ENCODE results near the gene PPIL6.

Gene PPIL6

DNA sequence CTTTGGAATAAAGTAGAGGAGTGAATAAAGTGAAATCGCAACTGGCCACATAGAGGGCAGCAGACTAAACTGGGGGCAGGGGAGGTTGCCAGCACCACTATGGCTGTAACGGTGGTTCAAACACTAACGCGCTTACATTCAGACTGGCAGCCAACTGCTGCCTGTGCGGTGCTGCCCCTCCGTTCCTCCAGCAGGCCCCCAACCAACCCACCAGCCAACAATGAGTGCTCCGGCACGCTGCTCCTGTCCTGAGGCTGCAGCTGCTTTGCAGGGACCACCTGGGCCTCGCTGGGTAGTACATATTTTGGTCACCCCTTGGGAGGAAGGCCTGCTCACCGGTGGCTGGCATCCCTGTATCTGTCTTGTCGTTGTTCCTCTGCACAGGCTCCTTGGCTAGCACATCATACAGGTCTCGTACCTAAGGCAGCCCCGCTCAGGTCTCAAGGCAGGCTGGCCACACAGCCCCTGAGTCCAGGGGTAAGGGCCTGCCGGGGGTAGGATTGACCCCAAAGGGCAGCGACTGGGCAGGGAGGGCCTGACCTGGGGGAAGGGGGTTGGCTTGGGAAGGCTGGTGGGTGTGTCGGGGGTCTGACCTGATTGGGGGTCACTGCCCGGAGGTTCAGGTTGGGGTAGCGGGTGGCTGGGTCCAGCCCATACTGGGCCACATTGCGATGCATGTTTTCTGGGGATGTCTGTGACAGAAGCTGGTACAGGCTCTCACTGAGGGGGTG is 8.8 kb upstream of the PPIL6 start:
- no peak for DNase-seq

DNA sequence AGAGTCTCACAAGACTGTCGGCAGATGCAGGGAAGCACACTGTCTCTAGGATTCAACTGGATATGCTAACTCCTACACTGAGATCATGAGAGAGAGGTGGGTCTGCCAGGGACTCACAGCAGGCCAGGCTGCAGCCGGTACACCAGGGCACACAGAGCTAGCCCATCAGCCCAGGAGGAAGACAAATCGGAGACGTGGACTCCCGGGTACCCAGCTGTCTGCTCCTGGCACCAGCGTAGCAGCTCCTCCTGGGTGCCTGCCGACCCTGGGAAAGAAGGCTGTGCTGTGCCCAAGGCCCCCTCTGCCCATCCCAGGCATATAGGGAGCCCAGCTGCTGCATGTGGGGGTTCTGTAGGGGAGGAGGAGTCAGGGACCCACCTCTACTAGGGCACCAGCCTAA is 8.2 kb upstream of the PPIL6 start:
- no peak for DNase-seq

DNA sequence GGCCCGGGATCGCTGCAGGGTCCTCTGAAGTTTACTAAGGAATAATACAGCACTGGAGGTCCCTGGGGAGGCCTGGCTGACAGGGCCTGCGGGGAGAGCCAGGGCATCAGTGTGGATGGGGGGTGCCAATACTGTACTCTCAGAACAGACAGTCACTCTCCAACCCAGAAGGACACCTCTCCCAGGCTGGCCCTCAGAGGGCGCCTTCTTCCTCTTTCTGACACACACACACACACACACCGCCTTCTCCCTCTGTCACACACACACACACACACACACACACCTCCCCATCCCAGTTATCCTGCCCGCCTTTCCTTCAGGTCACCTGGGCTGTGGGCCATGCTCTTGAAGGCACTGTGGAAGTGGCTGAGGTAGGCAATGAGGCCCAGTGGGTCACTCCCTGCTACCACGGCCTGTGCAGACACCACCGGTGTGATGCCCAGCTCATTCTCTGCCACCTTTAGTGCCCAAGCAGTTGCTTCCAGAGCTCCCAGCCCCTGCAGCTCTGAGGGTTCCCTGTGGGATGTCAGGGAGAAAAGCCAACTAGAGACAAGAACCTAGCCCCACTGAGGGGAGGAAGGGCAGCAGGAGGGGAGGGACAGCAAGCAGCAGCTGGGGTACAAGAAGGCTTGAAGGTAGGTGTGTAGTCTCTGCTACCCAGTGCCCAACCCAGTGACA is 7.6 kb upstream of the PPIL6 start:
- DNase-seq: no peak

DNA sequence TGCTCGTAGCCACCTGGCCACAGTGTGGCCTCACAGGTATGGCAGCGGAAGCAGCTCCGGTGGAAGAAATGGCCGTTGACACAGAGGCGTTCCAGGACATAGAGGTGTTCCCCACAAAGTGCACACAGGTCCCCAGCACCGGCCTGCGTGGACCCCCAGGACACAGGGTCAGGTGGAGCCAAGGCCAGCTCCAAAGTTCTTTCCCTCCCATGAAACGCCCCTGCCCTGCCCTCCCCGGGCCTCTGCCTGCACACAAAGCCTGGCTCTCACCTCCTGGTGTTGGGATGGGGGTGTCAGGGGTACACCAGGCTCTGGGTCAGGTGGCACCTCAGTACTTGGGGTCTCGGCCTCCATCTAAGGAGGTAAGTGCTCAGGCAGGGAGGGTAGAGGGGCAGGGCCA is 6.7 kb upstream of the PPIL6 start:
- DNase-seq: no peak

DNA sequence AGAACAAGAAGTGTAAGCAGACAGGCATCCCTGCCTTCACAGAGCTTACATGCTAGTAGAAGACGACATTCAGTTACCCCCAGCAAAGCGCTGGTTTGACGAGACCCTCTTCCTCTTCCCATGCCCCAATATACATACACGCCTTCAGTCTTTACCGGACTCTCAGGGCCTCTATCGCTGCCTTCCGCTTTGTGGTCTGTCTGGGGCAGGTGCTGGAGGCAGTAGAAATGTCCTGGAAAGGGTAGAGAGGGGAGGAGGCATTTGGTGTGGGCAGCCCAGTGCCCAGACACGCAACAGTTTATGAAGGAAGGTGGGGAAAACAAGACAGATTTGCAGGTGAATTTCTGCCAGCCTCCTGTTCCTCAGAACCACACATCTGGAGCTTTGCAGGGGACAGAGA is 6.1 kb upstream of the PPIL6 start:
- no peak for DNase-seq

DNA sequence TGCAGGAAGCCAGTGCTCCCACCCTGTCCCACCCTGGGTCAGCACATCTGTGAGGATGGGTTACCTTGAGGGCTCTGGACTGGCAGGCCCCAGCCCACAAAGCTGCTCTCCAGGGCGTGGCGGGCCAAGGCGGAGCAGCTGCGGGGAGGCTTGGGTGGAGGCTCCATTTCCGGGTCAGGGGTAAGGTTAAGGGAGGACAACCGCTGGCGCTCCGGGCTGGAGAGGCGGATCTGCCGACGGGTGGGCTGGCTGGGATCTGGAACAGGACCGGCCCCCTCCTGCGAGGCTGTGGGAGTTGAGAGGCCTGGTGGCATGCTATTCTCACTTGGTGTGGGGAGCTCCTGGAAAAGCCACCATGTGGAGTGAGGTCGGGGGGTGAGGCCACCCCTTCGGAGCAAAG is 5.6 kb upstream of the PPIL6 start:
- DNase-seq: no peak

DNA sequence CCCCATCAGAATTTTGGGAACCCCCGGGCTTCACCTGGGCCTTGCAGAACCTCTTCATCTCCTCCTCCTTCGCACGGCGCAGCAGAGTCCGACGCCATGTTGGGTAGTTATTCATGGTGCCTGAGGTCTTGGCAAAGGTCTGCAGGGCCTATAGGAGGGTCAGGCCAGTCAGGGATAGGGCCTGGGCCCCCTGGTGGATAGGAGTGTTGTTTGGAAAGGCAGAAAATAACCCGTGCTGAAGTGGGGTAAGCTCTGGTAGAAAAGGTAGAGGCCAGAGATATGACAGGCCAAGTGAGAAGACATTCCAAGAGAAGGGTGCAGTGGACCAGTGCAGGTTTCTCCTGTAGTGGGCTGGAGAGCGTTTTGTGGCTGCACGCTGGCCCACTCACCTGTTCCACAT is 5.0 kb upstream of the PPIL6 start:
- DNase-seq: no peak

DNA sequence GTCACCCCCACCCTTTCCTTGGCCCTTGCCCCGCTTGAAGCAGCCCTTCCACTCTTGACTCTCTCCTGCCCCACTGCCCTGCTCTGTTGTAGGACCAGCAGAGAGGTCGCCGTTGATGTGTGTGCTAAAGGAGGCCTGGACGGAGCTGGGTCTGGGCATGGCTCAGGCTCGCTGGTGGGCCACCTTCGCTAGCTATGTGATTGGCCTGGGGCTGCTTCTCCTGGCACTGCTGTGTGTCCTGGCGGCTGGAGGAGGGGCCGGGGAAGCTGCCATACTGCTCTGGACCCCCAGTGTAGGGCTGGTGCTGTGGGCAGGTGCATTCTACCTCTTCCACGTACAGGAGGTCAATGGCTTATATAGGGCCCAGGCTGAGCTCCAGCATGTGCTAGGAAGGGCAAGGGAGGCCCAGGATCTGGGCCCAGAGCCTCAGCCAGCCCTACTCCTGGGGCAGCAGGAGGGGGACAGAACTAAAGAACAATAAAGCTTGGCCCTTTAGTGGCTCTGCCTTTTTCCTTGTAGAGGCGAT is 3.1 kb upstream of the PPIL6 start:
- DNase-seq: no peak

DNA sequence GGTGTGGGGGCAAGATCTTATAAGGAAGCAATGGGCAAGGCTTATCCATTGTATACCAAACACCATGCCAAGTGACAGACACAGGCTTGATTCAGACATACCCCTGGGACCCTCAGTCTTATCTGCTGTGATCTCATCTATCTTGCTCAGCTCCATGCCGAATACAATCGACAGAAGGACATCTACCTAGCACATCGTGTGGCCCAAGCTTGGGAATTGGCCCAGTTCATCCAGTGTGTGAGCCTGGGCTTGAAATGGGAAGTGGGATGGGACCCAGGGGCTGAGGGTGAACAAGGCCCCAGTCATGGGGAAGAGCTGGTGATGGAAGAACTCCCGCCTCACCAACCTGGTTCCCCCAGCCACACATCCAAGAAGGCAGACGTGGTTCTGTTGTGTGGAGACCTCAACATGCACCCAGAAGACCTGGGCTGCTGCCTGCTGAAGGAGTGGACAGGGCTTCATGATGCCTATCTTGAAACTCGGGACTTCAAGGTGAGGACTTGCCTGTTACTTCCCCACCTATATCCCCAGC is 2.0 kb upstream of the PPIL6 start:
- no peak for DNase-seq

DNA sequence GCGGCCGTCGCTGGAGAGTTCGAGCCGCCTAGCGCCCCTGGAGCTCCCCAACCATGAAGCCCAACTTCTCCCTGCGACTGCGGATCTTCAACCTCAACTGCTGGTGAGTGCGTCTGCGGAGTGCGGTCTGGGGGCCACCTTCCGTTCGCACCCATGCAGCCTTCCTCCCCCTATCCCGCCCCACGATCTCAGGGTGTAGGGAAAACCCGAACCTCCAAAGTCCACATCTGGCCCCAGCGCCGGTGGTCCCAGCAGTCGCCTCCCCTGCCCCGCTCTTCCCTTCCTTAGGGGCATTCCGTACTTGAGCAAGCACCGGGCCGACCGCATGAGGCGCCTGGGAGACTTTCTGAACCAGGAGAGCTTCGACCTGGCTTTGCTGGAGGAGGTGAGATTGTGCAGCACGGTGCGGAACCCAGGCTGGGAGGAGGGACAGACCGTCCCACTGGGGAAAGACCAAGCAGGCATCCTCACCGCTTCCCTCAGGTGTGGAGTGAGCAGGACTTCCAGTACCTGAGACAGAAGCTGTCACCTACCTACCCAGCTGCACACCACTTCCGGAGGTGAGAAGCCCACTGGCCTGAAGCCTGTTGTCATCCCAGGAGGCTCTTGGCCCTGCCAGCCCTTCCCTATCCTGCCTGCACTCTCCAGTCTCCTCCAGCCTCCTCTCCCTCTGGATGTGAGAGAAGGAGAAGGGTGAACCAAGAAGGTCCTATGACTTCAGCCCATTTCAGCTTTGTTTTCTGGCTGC is 815 bp upstream of the PPIL6 start:
- DNase-seq: peak; percentile 60

DNA sequence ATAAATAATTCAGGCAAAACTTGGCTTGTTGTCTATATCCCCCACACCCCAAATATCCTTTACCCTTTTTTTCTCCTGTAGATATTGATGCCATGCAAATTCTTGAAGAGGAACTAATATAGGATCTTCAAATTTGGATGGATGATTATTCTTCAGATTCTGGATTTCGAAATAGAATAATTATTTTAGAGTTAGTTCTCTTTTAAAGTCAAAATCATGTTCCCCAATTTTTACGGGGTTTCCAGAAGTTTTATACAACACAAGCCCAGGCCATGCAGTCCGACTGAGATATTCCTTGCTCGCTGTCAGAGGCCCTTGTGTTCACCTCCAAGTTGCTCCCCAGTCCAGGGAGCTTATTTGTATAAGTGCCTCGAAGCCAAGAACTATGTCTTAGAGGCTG is 4.4 kb downstream of the PPIL6 start:
- DNase-seq: no peak

DNA sequence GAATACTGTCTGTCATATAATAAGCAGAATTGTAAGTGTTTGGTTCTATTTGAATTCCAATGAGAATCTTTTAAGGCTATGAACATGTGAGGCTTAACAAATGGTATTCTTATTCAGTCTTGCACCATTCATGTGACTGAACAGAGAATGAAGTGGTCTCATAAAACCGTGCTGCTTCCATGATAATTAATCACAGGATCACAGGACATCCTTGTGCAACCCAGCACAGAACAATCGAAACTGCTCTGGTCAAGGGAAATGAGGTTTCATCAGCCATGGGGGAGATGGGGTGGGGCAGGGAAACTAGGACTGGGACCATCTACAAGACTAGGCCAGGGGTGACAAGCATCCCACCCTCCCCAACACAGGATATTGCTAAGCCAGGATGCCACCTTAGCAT is 6.0 kb downstream of the PPIL6 start:
- DNase-seq: no peak

DNA sequence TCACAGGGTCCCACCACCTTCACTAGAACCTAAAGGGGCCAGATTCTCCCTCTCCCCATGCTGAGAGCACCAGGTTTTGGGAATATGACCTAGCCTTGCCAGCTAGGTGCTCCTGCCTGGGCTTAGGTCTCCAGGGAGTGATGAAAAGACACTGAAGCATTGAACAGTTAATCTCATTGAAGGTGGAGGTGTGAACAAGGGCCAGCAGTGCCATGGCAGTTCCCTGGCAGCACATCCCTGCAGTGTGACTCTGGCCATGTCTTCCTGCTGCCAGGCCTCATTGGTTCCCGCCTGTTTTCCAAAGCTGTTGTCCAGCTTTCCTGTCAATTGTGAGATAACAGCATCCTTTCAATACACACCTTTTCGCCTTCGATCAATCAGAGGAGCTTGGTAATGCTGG is 10.9 kb downstream of the PPIL6 start:
- DNase-seq: no peak

DNA sequence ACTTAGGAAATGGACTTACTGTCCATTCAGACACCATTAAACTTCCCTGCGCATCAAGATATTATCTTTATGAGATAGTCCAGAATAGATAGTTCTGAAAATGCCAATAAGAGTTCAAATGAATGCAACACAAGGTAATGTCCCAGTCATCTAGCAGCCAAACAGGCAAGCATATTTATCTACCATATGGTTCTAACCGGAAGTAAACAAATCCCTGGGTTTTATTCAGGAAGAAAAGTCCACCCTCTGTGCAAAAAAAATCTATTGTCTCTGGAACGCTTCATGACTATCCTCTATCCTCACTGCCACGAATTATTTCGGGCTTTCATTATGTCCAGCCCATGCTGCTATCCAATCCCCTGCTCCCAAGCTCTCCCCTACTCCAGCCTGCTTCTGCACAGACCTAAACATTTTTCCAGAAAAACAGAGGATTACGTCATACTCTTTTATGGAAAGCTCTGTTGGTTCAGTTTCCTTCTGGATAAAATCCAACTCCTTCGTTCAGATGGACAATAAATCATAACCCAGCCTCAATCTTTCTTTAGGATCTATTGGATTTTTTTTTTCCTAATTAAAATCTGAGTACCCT is 11.4 kb downstream of the PPIL6 start:
- DNase-seq: no peak

DNA sequence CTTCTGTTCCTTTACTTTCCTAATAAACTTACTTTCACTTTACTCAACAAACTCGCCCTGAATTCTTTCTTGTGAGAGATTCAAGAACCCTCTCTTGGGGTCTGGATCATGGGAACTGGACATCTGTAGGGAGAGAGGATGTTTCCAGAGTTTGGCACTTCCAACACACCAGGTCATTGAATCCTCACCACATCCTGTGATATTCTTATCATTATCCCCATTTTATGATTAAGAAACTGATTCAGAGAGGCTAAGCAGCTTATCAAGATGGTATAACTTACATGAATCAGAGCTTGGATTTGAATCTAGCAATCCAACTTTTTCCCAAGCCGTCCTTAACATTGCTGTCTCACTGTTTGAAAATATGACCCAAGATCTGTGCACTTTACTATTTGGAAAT is 15.5 kb downstream of the PPIL6 start:
- no peak for DNase-seq

DNA sequence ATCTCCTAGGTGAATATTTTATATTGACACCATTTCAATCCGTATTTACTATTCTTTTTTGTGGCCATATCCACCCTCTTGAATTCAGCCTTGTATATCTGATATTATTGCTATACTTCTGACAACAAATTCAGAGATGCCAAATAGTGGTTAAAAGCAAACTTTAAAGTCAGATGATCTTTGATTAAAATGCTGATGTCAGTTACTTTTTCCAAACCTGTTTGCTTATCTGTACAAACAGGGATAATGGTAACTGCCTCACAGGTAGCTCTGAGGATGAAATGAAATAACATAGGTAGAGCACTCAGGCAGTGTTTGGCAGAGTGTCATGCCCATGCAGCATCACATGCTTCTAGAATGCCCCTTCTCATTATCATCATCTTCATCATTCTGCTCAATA is 19.2 kb downstream of the PPIL6 start:
- DNase-seq: no peak

DNA sequence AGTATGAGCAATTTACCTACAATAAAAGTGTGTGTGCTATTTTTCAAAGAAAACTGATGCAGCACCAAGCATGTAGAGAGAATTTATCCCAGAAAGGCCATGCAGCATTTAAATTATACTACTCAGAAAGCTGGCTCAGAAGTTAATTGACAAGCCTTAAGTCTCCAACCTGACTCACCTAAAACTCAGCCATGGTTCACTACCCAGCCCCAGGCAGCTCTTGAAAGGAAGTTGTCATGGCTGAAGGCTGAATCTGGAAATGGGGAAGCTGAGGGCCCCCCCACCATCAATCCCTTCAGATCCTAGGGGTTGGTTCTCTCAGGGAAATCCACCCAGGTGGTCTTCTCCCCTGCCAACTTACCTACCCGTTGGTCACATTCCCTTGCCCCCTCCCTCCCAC is 19.7 kb downstream of the PPIL6 start:
- DNase-seq: no peak

DNA sequence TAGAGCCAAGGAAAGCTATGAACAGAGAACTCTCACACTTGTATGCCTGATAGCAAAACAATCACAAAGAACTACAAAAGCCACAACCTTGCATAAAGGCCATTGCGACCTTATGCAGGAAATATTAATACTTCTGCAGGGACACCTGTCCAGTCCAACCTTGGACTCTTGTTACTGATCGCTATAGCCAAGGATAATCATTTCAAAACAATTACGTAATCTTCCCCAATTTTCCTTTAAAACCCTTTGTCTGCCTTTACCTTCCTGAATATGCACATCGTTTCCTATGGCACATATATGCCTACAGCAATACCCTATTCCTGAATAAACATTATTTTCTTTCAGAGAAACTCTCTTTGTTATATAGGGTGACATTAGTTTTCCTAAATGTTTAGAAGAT is 22.8 kb downstream of the PPIL6 start:
- DNase-seq: no peak

DNA sequence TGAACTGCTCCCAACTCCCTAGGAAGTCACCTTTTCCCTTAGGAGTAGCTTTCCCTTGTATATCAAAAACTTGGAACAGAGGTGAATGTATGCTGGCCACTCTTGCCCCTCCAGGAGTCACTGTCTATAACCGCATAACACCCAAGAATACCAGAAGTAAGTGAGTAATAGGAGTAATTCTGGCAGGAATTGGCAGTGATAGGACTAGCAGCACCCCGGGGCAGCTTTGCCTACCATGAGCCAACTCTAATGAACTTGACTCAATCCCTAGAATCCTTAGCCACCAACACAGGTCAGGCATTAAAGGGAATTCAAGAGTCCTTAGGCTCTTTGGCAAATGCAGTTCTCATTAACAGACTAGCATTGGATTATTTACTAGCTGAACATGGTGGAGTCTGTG is 29.4 kb downstream of the PPIL6 start:
- DNase-seq: no peak

DNA sequence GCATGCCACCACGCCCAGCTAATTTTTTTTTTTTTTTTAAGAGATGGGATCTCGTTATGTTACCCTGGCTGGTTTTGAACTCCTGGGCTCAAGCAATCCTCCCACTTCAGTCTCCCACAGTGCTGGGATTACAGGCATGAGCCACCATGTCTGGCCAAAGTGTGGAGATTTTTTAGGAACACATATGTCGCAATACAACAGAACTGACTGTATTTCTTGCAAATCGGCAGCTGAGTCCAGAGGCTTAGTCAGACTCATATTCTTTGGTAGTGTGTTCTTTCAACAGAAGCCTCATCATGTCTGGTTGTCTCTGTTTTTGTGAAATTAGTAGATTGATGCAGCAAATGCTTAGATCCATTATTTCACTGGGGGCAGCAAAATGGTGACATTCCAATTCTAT is 34.2 kb downstream of the PPIL6 start:
- no peak for DNase-seq

DNA sequence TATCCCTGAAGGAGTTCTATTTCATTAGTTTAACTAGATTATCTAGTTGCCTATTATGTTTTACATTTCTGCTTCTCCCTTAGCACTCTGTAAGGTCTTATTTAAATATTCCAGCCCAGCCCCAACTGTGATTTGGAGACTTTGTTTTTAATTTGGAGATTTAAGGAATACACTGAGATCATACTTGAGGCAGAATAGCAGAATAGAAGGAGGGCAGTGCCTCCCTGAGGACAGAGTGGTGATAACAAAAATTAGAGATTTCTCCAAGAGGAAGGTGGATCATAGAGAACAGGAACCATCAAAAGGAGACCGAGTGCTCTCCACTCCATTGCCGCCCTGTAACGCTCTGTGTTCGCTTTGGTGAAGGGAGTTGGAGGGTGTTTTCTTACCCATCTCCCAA is 43.4 kb downstream of the PPIL6 start:
- no peak for DNase-seq

DNA sequence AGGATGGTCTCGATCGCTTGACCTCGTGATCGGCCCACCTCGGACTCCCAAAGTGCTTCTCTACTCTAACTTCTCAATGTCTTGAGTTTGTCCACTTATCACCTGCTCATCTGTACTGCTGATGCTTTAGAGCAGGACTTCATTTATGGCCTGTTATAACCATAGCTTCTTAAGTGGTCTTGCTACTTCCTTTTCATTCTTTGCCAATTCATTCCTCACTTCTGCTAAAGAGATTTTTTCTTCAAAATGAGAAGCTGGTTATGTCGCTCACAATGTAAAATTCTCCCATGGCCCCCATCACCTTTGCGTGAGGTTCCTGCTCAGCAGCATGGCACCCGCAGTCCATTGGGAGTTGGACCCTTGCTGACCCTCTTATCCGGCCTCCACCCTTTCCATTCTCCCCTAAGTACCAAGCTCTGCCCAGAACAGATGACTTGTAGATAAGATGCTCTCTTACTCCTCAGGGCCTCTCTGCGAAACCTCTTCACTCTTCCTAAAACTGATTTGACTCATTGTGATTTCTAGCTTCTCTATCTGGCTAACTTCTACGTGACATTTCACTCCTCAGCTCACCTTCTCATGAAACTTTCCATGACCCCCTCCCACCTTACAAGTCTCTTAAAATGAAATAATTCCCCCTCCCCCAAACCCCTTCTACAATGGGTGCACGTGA is 44.2 kb downstream of the PPIL6 start:
- DNase-seq: no peak

DNA sequence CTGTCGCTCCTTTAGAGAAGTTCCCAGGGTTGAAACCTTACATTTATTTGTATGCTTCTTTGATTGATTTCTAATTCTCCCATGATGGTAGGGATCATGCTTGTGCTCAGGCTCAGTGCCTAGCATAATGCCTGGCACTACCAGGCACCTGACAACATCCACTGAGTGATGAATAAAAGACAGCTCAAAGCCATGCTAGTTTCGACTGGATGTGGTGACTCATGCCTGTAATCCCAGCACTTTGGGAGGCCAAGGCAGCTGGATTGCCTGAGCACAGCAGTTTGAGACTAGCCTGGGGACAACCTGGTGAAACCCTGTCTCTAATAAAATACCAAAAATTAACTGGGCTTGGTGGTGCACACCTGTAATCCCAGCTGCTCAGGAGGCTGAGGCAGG is 46.5 kb downstream of the PPIL6 start:
- DNase-seq: no peak

Measured in CD4-positive, alpha-beta T cell treated with Interleukin-15 for 1 hour (primary cell).